Gastrocnemius medialis (tissue), 4 donors: ENCODE data around the gene KIRREL3. TPM values are rescaled to one million over a fixed set of nuclear protein-coding genes. Genes with fewer than 3 reads are reported as not detected.

Source experiments
- ATAC-seq, 2 donors: fragments of 150-250 bp; one replicate each; pipeline ENCODE4 v1.9.1; 2016
- DNase-seq, 2 donors: peaks; one replicate each; pipeline ENCODE4 v3.0.0-alpha.2; 2019
- H3K27ac ChIP-seq, 4 donors: fragments of 200-600 bp; sonication (generic); 1 replicate in 1 of 4; 2 replicates in 3 of 4; pipeline ENCODE4 v1.5.1; 2016 to 2018; ENCODE audit warnings: mild to moderate bottlenecking in 2 of 4, moderate library complexity in 1 of 4
- H3K27me3 ChIP-seq, 3 donors: fragments of 200-600 bp; sonication (generic) in 2 of 3; 1 replicate in 1 of 3; 2 replicates in 2 of 3; pipeline versions ENCODE4 v1.5.1 to v1.6.0; 2016 to 2019; ENCODE audit warnings: mild to moderate bottlenecking in 1 of 3, moderate library complexity in 1 of 3
- H3K36me3 ChIP-seq, 2 donors: fragments of 200-600 bp; sonication (generic) in 1 of 2; one replicate each; pipeline ENCODE4 v1.5.1; 2017 to 2018
- H3K4me1 ChIP-seq, 2 donors: fragments of 200-600 bp; sonication (generic) in 1 of 2; one replicate each; pipeline ENCODE4 v1.5.1; 2016 to 2017; ENCODE audit warnings: mild to moderate bottlenecking in 2 of 2
- H3K4me3 ChIP-seq, 4 donors: fragments of 200-600 bp; sonication (generic) in 3 of 4; 1 replicate in 1 of 4; 2 replicates in 3 of 4; pipeline ENCODE4 v1.5.1; 2016 to 2019; ENCODE audit warnings: mild to moderate bottlenecking in 2 of 4
- H3K9me3 ChIP-seq, 3 donors: fragments of 200-600 bp; sonication (generic) in 2 of 3; 1 replicate in 1 of 3; 2 replicates in 2 of 3; pipeline ENCODE4 v1.5.1; 2016 to 2019
- POLR2A ChIP-seq, 2 donors: fragments of 450-650 bp; IDR thresholded peaks; one replicate each; pipeline ENCODE4 v1.6.1; 2017; ENCODE audit warnings: antibody characterized with exemption in 2 of 2, mild to moderate bottlenecking in 2 of 2, moderate library complexity in 2 of 2
- in situ Hi-C, 4 donors: fragments of 200-750 bp; cut with MboI; loops; one replicate each; pipeline versions ENCODE4 v1.15.0 to v1.8.0; 2017; ENCODE audit warnings: low sequenced_read_pairs in 4 of 4
- intact Hi-C: fragments of 100-400 bp; cut with DNase I; formaldehyde crosslinking; loops from one replicate; pipeline ENCODE4 v1.15.1; 2023; ENCODE audit warnings: low total_unique reads
- total RNA-seq, 4 donors: library from RNA; depleted of rRNA; stranded (reverse); fragments of >200 nt; gene quantifications; one replicate each; pipeline versions ENCODE4 v1.1.0 to v1.2.3, GENCODE V29; 2016
- TF ChIP-seq, protein P1 (sequence below), 5 experiments: fragments of 450-650 bp in 3 of 5; fragments of 200-600 bp in 2 of 5; sonication (generic) in 2 of 5; IDR thresholded peaks in 4 of 5; conservative IDR thresholded peaks in 1 of 5; 1 replicate in 4 of 5; 2 replicates in 1 of 5; pipeline ENCODE4 v1.5.1; 2016 to 2019; ENCODE audit warnings: antibody characterized with exemption in 5 of 5, mild to moderate bottlenecking in 3 of 5, moderate library complexity in 3 of 5

KIRREL3 gene
- total RNA-seq, 4 donors from 2014 or later, result 0.10 TPM; not detected in 3

- no peak for DNase-seq
- Histone ChIP-seq H3K9me3 (no peaks in the 10 kb centered on the region), H3K27ac (no peak overlapping the region), H3K36me3 (no peaks in the 10 kb centered on the region), H3K27me3 (no peaks in the 10 kb centered on the region), H3K4me1 (no peaks in the 10 kb centered on the region), H3K4me3 (no peak overlapping the region)
- intact Hi-C loops, result no loop called here
- in situ Hi-C loops, result no loop called here
- TF ChIP-seq POLR2A (IDR thresholded peaks at IDR 0.05), result no peak
- TF ChIP-seq, protein P1, sequence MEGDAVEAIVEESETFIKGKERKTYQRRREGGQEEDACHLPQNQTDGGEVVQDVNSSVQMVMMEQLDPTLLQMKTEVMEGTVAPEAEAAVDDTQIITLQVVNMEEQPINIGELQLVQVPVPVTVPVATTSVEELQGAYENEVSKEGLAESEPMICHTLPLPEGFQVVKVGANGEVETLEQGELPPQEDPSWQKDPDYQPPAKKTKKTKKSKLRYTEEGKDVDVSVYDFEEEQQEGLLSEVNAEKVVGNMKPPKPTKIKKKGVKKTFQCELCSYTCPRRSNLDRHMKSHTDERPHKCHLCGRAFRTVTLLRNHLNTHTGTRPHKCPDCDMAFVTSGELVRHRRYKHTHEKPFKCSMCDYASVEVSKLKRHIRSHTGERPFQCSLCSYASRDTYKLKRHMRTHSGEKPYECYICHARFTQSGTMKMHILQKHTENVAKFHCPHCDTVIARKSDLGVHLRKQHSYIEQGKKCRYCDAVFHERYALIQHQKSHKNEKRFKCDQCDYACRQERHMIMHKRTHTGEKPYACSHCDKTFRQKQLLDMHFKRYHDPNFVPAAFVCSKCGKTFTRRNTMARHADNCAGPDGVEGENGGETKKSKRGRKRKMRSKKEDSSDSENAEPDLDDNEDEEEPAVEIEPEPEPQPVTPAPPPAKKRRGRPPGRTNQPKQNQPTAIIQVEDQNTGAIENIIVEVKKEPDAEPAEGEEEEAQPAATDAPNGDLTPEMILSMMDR (IDR thresholded peaks at IDR 0.05 in 4 of 5, conservative IDR thresholded peaks at IDR 0.05 in 1 of 5), result no peak
- ATAC-seq, result no peak
Observed at GRCh38 chr11:126899961-126900748, 100.4 kb downstream of the KIRREL3 start.

DNA sequence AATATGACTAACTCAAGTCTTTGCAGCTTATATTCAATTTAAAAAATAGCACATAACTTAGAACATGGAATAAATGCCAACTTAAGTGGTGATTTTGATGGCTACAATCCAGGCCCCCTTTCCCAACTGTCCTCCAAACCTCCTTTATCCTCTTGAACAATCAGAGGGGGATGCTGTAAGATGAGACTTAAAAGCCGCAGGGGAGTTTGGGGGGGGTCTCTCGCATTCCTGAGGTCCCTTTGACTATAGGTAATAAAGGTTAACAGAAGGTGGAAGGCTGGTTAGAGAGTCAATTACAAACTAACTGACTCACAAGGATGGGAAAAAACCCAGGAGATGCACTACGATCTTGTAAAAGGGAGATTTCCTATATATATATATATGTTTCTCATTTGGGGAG, 101.8 kb downstream of the KIRREL3 start:
- ATAC-seq, result no peak

DNA sequence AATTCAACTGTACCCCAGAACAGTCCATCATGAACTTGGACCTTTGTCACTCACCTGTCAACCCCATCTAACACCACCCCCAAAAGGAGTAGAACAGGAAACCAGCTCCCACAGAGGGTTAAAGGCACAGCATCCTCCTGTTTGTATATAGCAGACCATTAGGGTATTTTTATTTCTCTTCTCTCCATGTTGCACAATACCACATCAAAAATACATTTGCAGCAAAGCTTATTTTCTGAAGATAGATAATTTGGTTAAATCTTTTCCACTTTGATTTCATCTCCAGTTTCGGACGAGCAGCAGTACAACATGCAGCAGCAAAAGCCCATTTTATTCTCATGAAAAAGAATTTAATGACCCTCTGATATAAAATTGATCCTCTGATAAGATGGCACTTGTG, 103.1 kb downstream of the KIRREL3 start:
- Histone ChIP-seq H3K27me3 (no peaks in the 10 kb centered on the region), H3K4me1 (no peaks in the 10 kb centered on the region), H3K27ac (no peak overlapping the region), H3K36me3 (no peaks in the 10 kb centered on the region), H3K9me3 (no peaks in the 10 kb centered on the region), H3K4me3 (no peak overlapping the region)
- in situ Hi-C loops, result no loop called here
- TF ChIP-seq POLR2A (IDR thresholded peaks at IDR 0.05), result no peak
- TF ChIP-seq, protein P1 (IDR thresholded peaks at IDR 0.05 in 4 of 5, conservative IDR thresholded peaks at IDR 0.05 in 1 of 5), result no peak
- ATAC-seq (no peak), DNase-seq (no peak)
- intact Hi-C loops, result no loop called here

More for the DNA sequence above, 101.8 kb downstream of the KIRREL3 start:
- Histone ChIP-seq H3K27ac (no peak overlapping the region), H3K9me3 (no peaks in the 10 kb centered on the region), H3K4me1 (no peaks in the 10 kb centered on the region), H3K36me3 (no peaks in the 10 kb centered on the region), H3K27me3 (no peaks in the 10 kb centered on the region), H3K4me3 (no peak overlapping the region)
- no peak for TF ChIP-seq POLR2A (IDR thresholded peaks at IDR 0.05)
- TF ChIP-seq, protein P1 (IDR thresholded peaks at IDR 0.05 in 4 of 5, conservative IDR thresholded peaks at IDR 0.05 in 1 of 5), result no peak
- no peak for DNase-seq
- intact Hi-C loops (no loop called here), in situ Hi-C loops (no loop called here)

- in situ Hi-C loops, result no loop called here
Observed at GRCh38 chr11:126896025-126896424, 104.5 kb downstream of the KIRREL3 start.

More at GRCh38 chr11:126896025-126896424, 104.5 kb downstream of the KIRREL3 start:
- intact Hi-C loops, result no loop called here
- H3K27ac ChIP-seq, result no peak overlapping the region
- ATAC-seq, result no peak
- no peaks in the 10 kb centered on the region for H3K4me1 ChIP-seq
- H3K27me3 ChIP-seq, result no peaks in the 10 kb centered on the region
- no peak for TF ChIP-seq POLR2A (IDR thresholded peaks at IDR 0.05)
- TF ChIP-seq, protein P1 (IDR thresholded peaks at IDR 0.05 in 4 of 5, conservative IDR thresholded peaks at IDR 0.05 in 1 of 5), result no peak
- H3K36me3 ChIP-seq, result no peaks in the 10 kb centered on the region
- H3K9me3 ChIP-seq, result no peaks in the 10 kb centered on the region
- H3K4me3 ChIP-seq, result no peak overlapping the region
- no peak for DNase-seq
